Measurements from ENCODE around the gene C1orf167.

Gene C1orf167

GRCh38 chr1:11765661-11766428 lies 3.9 kb downstream of the C1orf167 start:
- DNase-seq: no peak

GRCh38 chr1:11766429-11766776 lies 4.4 kb downstream of the C1orf167 start:
- no peak for DNase-seq

- no peak for DNase-seq
Measured at GRCh38 chr1:11767922-11768704, 6.1 kb downstream of the C1orf167 start.

GRCh38 chr1:11768821-11769220 lies 6.8 kb downstream of the C1orf167 start:
- DNase-seq: no peak

GRCh38 chr1:11769274-11769673 lies 7.3 kb downstream of the C1orf167 start:
- DNase-seq: no peak

- no peak for DNase-seq
Measured at GRCh38 chr1:11770011-11770410, 8.0 kb downstream of the C1orf167 start.

GRCh38 chr1:11771481-11772043 lies 9.6 kb downstream of the C1orf167 start:
- DNase-seq: no peak

GRCh38 chr1:11772458-11772857 lies 10.5 kb downstream of the C1orf167 start:
- DNase-seq: no peak

GRCh38 chr1:11774753-11775152 lies 12.8 kb downstream of the C1orf167 start:
- no peak for DNase-seq

GRCh38 chr1:11777658-11778322 lies 15.8 kb downstream of the C1orf167 start:
- no peak for DNase-seq

GRCh38 chr1:11778336-11778735 lies 16.3 kb downstream of the C1orf167 start:
- DNase-seq: no peak

- DNase-seq: no peak
Measured at GRCh38 chr1:11778844-11779623, 17.0 kb downstream of the C1orf167 start.

GRCh38 chr1:11779715-11780379 lies 17.9 kb downstream of the C1orf167 start:
- no peak for DNase-seq

- DNase-seq: no peak
Measured at GRCh38 chr1:11780380-11781147, 18.6 kb downstream of the C1orf167 start.

GRCh38 chr1:11781297-11781696 lies 19.3 kb downstream of the C1orf167 start:
- no peak for DNase-seq

GRCh38 chr1:11782127-11782708 lies 20.2 kb downstream of the C1orf167 start:
- no peak for DNase-seq

GRCh38 chr1:11783556-11783955 lies 21.6 kb downstream of the C1orf167 start:
- no peak for DNase-seq

- DNase-seq: no peak
Measured at GRCh38 chr1:11784256-11784992, 22.4 kb downstream of the C1orf167 start.

- DNase-seq: no peak
Measured at GRCh38 chr1:11784993-11785769, 23.2 kb downstream of the C1orf167 start.

Measured in SIG-M5 (cell line).